Activated T-helper 1 cell treated with anti-CD3 and anti-CD28 coated beads, Interleukin-12 subunit alpha, Interleukin-12 subunit beta, Interleukin-2, Interleukin-4 antibody, amounts not matched to agents 30 ng/mL and 10 ng/mL and 1 ng/mL, durations not matched to agents 14 hours and 24 hours and 36 hours (primary cell): ENCODE data around the gene MPC1L. TPM values are rescaled to one million over a fixed set of nuclear protein-coding genes. Genes with fewer than 3 reads are reported as not detected.
A peak's percentile ranks its signal among the peaks of the same experiment; 100 is the strongest.
"Not testable (repeated sequence)": the region's sequence is repeated elsewhere in the genome, so short reads cannot be mapped to it uniquely, and the experiment has no call there.

Experiments
- DNase-seq: peaks from one replicate; pipeline ENCODE4 v3.0.0; 2021; ENCODE audit warnings: low spot score
- H3K27ac Mint-ChIP-seq: one replicate; pipeline ENCODE4 v1.8.0; 2021; ENCODE audit warnings: mild to moderate bottlenecking, mixed read lengths
- H3K27me3 Mint-ChIP-seq: one replicate; pipeline ENCODE4 v1.8.0; 2022; ENCODE audit warnings: mild to moderate bottlenecking, moderate library complexity, mixed read lengths; ENCODE audit not compliant: insufficient read depth
- H3K36me3 Mint-ChIP-seq: one replicate; pipeline ENCODE4 v1.8.0; 2021; ENCODE audit warnings: low read depth, mixed read lengths
- H3K4me1 Mint-ChIP-seq: one replicate; pipeline ENCODE4 v1.8.0; 2021; ENCODE audit warnings: low read depth, mixed read lengths
- H3K4me3 Mint-ChIP-seq: one replicate; pipeline ENCODE4 v1.8.0; 2021; ENCODE audit warnings: mild to moderate bottlenecking, moderate library complexity, mixed read lengths
- H3K9me3 Mint-ChIP-seq: one replicate; pipeline ENCODE4 v1.8.0; 2021; ENCODE audit warnings: mixed read lengths
- intact Hi-C: fragments of 100-400 bp; cut with micrococcal nuclease; formaldehyde crosslinking; loops from one replicate; pipeline ENCODE4 v1.15.1; 2024
- total RNA-seq: library from RNA; stranded (reverse); gene quantifications from 2 replicates; pipeline ENCODE4 v1.2.3, GENCODE V29; 2022

Gene MPC1L
- total RNA-seq, 1 donor from 2014 or later, result not detected

DNA sequence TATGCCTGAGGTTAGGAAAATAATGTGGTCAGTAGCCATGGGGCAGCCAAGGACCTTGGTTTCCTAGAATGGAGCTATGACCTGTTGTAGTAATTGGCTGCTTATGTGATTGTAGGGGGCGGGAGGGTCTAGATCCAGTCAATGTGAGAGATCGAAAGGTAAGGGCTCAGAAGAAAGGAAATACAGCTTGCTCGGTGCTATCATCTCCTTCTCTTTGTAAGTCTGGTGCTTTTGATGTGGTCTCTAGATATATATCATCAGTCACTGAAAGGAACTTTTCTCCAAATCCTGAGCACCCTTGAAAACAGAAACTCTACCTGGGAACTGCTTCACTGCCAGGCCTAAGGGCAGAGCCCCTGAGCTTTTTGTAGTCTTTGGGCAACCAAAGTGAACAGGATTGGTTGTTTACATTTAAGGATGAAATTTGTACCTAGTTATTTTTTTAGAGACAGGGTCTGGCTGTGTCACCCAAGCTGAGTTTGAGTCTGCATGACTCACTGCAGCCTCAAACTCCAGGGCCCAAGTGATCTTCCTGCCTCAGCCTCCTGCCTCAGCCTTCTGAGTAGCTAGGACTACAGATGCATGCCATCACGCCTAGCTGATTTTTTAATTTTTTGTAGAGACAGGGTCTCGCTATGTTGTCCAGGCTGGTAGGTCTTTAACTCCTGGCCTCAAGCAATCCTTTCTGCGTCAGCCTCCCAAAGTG is 33.5 kb upstream of the MPC1L start:
- DNase-seq, result peak; percentile 20
- H3K36me3 Mint-ChIP-seq, result peaks cover 19% of the 10 kb centered on the region
- H3K27me3 Mint-ChIP-seq, H3K9me3 Mint-ChIP-seq: not testable (repeated sequence)
- H3K4me1 Mint-ChIP-seq, result peaks cover 26% of the 10 kb centered on the region
- peak overlapping the region; percentile 7 for H3K4me3 Mint-ChIP-seq
- intact Hi-C loops, result loop anchor here (1.0 to 10.0 kb wide), 3 partner anchors 9 to 495 kb away; partner anchors contain the start of genes ATP6AP2, MED14 and USP9X
- peak overlapping the region; percentile 75 for H3K27ac Mint-ChIP-seq

DNA sequence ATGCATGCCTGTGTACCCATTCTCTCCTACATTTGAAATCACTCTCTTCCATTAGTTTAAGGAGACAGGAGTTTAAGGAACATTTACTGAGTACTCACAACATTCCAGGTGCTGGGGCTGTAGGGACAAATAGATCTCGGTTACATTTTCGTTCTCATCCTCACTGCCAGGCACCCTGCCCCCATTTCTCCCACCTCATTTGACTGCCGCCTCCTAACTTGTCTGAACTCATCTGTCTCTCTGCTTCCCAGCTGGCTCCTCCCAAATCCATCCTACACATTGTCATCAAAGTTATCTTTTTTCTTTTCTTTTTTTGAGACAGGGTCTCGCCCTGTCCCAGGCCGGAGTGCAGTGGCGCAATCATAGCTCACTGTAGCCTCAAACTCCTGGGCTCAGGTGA is 19.8 kb upstream of the MPC1L start:
- Mint-ChIP-seq H3K27ac (no peak overlapping the region), H3K4me3 (no peak overlapping the region), H3K36me3 (peaks cover 29% of the 10 kb centered on the region), H3K4me1 (no peaks in the 10 kb centered on the region), H3K9me3 (no peaks in the 10 kb centered on the region), H3K27me3 (no peaks in the 10 kb centered on the region)
- DNase-seq, result no peak
- intact Hi-C loops, result no loop called here

DNA sequence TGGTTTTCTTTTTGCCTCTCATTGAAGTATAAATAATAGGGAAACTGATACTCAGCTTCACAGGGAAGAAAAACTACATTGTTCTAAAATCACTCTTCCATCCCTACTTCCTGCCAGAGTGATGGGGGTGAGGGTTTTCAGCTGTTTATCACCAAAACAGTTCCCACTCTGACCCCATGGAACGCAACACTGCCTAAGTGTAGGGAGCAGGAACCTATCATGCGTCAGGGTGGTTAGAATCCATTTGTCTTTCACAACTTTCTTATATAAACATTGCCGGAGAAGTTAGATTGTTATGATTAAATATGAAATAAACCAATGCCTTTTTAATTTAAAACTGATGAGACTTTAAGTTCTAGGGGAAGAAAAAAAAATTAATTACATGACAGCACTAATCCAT is 15.8 kb upstream of the MPC1L start:
- no peak overlapping the region for H3K4me3 Mint-ChIP-seq
- H3K9me3 Mint-ChIP-seq, result no peaks in the 10 kb centered on the region
- no peaks in the 10 kb centered on the region for H3K4me1 Mint-ChIP-seq
- no peak for DNase-seq
- no peaks in the 10 kb centered on the region for H3K27me3 Mint-ChIP-seq
- intact Hi-C loops, result no loop called here
- peaks cover 9% of the 10 kb centered on the region for H3K36me3 Mint-ChIP-seq
- H3K27ac Mint-ChIP-seq, result no peak overlapping the region

DNA sequence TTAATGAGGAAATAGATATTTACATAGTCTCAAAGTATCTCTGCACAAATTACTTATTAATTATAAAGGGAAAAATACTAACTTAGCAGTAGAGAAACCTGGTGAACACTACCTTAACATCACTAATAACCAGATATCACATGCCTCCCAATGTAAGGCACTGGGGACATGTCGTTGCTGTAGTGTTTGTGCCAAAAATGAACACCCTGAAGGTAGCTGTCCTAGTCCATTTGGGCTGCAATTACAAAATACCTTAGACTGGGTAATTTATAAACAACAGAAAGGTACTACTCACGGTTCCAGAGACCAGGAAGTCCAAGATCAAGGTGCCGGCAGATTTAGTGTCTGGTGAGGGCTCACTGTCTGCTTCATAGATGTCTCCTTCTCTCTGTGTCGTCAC is 10.7 kb upstream of the MPC1L start:
- H3K36me3 Mint-ChIP-seq, result no peaks in the 10 kb centered on the region
- intact Hi-C loops, result no loop called here
- no peak for DNase-seq
- H3K27me3 Mint-ChIP-seq, result no peaks in the 10 kb centered on the region
- no peaks in the 10 kb centered on the region for H3K4me1 Mint-ChIP-seq
- no peak overlapping the region for H3K4me3 Mint-ChIP-seq
- no peak overlapping the region for H3K27ac Mint-ChIP-seq
- H3K9me3 Mint-ChIP-seq, result no peaks in the 10 kb centered on the region

DNA sequence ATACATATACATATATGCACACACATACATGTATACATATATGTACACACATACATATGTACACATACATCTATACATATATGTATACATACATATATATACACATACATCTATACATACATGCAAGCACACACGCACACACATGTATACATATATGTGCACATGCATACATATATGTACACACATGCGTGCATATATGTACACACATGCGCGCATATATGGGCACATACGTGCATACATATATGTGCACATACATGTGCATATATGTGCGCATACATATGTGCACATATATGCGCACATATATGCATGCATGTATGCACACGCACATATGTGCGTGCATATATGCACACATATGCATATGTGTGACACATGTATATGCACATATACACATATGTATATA is 7.3 kb upstream of the MPC1L start:
- Mint-ChIP-seq H3K36me3 (no peaks in the 10 kb centered on the region), H3K4me1 (no peaks in the 10 kb centered on the region), H3K4me3 (no peak overlapping the region), H3K27me3 (no peaks in the 10 kb centered on the region), H3K27ac (no peak overlapping the region), H3K9me3 (no peaks in the 10 kb centered on the region)
- intact Hi-C loops, result no loop called here
- DNase-seq, result no peak

DNA sequence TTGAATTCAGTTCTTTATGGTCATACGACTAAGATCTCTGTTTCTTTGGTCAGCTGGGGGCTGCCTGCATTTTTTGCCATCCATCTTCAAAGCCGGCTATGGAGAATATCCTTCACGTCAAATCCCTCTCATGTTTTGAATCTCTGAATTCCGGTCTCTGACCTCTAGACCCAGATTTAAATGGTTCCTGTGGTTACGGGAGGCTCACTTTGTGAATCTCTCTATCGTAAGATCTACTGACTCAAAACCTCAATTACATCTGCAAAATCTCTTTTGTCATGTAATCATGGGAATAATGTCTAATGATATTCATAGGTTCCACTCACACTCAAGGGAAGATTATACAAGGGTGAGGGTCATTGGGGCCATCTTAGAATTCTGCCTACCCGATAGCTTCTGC is 5.7 kb upstream of the MPC1L start:
- DNase-seq, result no peak
- H3K27ac Mint-ChIP-seq, result no peak overlapping the region

DNA sequence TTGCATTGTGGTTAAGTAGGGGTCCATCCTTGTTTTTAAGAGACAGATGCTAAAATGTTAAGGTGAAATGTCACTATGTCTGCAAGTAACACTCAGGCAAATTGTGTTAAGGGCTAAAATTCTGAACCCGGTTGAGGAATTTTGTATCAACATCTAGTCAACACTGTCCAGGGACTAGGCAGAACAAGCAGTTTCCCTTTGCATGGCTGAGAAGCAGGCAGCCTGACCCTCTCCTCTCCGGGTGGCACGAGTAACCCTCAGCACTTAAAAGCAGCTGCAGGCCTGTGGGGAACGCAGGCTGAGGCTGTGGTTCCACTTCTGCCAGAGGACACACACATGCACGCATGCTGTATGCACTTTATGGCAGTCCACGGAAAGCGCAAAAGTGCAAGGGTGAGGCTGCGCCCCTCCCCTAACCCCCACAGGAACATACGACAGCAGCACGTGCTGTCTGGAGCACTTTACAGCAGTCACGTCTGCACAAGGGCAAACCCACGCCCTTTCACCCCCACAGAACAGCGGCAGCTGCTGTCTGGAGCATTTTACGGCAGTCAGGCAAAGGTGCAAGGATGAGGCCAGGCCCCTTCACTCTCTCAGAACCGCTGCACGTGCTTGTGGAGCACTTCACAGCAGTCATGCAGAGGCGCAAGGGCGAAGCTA is 619 bp upstream of the MPC1L start:
- intact Hi-C loops, result no loop called here
- no peak overlapping the region for H3K4me3 Mint-ChIP-seq
- H3K36me3 Mint-ChIP-seq, result peaks cover 3% of the 10 kb centered on the region
- DNase-seq, result no peak
- no peaks in the 10 kb centered on the region for H3K9me3 Mint-ChIP-seq
- no peaks in the 10 kb centered on the region for H3K4me1 Mint-ChIP-seq
- H3K27ac Mint-ChIP-seq, result no peak overlapping the region
- H3K27me3 Mint-ChIP-seq, result no peaks in the 10 kb centered on the region

More for the DNA sequence above, 5.7 kb upstream of the MPC1L start:
- Mint-ChIP-seq H3K9me3 (no peaks in the 10 kb centered on the region), H3K4me1 (no peaks in the 10 kb centered on the region), H3K27me3 (no peaks in the 10 kb centered on the region), H3K36me3 (no peaks in the 10 kb centered on the region), H3K4me3 (no peak overlapping the region)
- intact Hi-C loops, result no loop called here

DNA sequence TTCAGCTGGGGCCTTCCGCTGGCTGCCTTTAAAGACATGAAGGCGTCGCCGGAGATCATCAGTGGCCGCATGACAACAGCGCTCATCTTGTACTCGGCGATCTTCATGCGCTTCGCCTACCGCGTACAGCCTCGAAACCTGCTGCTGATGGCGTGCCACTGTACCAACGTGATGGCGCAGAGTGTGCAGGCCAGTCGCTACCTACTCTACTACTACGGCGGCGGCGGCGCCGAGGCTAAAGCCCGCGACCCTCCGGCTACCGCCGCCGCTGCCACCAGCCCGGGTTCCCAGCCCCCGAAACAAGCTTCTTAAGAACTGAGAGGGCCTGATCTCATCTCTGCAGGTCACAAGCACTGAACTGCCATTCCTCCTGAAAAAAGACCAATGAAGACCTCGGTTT is 437 bp downstream of the MPC1L start:
- H3K4me1 Mint-ChIP-seq, result no peaks in the 10 kb centered on the region
- no peaks in the 10 kb centered on the region for H3K9me3 Mint-ChIP-seq
- H3K27me3 Mint-ChIP-seq, result no peaks in the 10 kb centered on the region
- no peak overlapping the region for H3K27ac Mint-ChIP-seq
- intact Hi-C loops, result no loop called here
- peaks cover 6% of the 10 kb centered on the region for H3K36me3 Mint-ChIP-seq
- no peak for DNase-seq
- no peak overlapping the region for H3K4me3 Mint-ChIP-seq

DNA sequence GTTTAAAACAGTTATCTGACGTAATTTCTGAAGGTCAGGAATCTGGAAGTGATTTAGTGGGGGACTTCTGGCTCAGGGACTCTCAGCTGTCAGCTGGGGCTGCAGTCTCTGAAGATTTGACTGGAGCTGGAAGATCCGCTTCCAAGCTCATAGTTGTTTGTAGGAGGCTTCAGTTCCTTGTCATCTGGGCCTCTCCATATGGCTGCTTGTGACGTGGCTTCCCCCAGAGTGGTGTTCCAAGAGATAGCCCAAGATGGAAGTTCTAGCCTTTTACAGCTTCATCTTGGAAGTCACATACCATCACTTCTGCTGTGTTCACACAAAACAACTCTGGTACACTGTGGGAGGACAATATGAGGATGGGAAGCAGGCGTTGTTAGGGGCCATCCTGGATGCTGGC is 2.1 kb downstream of the MPC1L start:
- H3K27ac Mint-ChIP-seq, result no peak overlapping the region
- no peaks in the 10 kb centered on the region for H3K27me3 Mint-ChIP-seq
- intact Hi-C loops, result no loop called here
- H3K4me1 Mint-ChIP-seq, result no peaks in the 10 kb centered on the region
- H3K4me3 Mint-ChIP-seq, result no peak overlapping the region
- DNase-seq, result no peak
- peaks cover 6% of the 10 kb centered on the region for H3K36me3 Mint-ChIP-seq
- H3K9me3 Mint-ChIP-seq, result no peaks in the 10 kb centered on the region

DNA sequence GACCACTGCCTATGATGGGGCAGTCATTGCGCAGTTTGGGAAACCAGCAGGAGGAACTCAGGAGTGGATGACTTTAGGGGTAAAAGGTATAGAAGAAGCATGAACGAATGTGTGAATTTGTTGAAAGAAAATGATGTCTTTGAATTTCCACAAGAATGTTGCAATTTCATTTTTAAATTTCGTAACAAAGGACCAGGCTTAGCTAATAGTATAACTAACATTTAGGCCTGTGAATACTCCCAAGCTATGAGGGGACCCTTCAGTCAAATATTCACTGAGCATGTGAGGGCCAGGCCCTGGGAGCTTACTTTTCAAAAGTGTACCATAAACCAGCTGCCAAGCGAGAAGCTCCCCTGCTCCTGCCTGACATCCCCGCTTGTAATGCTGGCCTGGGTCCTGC is 5.3 kb downstream of the MPC1L start:
- Mint-ChIP-seq H3K4me3 (no peak overlapping the region), H3K9me3 (no peaks in the 10 kb centered on the region), H3K27ac (no peak overlapping the region), H3K27me3 (no peaks in the 10 kb centered on the region), H3K4me1 (peaks cover 5% of the 10 kb centered on the region), H3K36me3 (peaks cover 16% of the 10 kb centered on the region)
- no peak for DNase-seq
- intact Hi-C loops, result no loop called here

DNA sequence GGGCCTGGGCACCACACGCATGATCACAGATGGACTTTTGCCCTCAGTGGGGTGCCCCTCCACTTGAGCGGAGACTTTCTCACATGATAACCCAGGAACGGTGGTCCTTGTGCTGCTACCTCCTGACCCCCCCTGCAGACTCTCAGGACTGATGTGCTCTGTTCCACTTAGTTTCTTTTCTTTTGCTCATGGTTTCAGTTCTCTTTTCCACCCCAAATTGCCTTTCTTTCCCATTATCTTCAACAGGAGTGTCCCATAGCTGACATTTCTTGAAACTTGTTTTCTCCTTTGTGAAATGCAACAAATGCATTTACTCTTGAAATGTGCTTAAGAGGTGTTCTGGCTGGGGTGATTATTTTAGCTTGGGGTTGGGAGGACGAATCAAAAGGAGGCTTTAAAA is 9.0 kb downstream of the MPC1L start:
- H3K27ac Mint-ChIP-seq, result no peak overlapping the region
- H3K4me1 Mint-ChIP-seq, result peaks cover 5% of the 10 kb centered on the region
- H3K9me3 Mint-ChIP-seq, result no peaks in the 10 kb centered on the region
- intact Hi-C loops, result no loop called here
- H3K27me3 Mint-ChIP-seq, result no peaks in the 10 kb centered on the region
- no peak for DNase-seq
- peaks cover 37% of the 10 kb centered on the region for H3K36me3 Mint-ChIP-seq
- no peak overlapping the region for H3K4me3 Mint-ChIP-seq

DNA sequence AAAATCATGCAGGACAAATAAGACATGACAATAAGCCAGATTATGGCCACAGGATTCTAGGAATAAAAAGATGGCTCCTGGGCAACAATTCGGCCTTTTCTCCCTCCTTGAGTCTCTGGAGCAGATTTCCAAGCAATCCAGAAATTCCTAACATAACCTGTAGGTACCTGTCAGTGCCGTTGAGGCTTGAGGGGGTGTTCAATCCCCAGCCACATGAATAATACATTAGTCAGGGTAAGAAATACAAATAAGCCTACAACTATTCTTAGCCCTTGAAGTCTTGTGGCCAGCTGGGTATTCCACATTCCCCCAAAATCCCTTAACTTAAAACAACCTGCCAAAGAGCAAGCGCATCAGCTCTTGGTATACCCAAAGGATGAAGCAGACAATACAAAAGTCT is 14.5 kb downstream of the MPC1L start:
- H3K27me3 Mint-ChIP-seq, result no peaks in the 10 kb centered on the region
- H3K27ac Mint-ChIP-seq, result no peak overlapping the region
- no peak overlapping the region for H3K4me3 Mint-ChIP-seq
- peaks cover 41% of the 10 kb centered on the region for H3K36me3 Mint-ChIP-seq
- H3K9me3 Mint-ChIP-seq, result no peaks in the 10 kb centered on the region
- DNase-seq, result no peak
- intact Hi-C loops, result no loop called here
- peaks cover 15% of the 10 kb centered on the region for H3K4me1 Mint-ChIP-seq

DNA sequence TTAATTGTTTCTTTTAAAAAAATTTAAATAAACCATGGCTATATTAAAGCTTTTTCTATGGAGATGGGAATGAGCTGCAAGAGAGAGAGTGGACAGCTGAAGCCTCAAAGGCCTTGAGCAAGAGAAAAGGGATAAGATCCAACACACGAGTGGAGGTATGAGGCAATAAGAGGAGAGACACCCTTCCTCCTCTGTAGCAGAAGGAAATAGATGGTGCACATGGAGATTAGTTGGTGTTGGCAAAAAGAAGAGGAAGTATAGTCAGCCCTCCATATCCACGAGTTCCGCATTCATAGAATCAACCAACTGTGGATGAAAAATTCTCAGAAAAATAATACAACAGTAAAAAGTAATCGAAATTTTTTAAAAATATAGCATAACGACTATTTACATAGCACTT is 20.9 kb downstream of the MPC1L start:
- H3K4me1 Mint-ChIP-seq, result peaks cover 32% of the 10 kb centered on the region
- peak overlapping the region; percentile 91 for H3K4me3 Mint-ChIP-seq
- intact Hi-C loops, result loop anchor here (1.0 kb wide), 1 partner anchor 100 kb away; no protein-coding TSS in a partner anchor
- peaks cover 13% of the 10 kb centered on the region for H3K36me3 Mint-ChIP-seq
- H3K27ac Mint-ChIP-seq, result peak overlapping the region; percentile 93
- H3K9me3 Mint-ChIP-seq, result no peaks in the 10 kb centered on the region
- no peak for DNase-seq
- no peaks in the 10 kb centered on the region for H3K27me3 Mint-ChIP-seq
